Hepatocyte (in vitro differentiated cells): Measurements from ENCODE around the gene ZNF208. TPM values are rescaled to one million over a fixed set of nuclear protein-coding genes. Genes with fewer than 3 reads are reported as not detected.

Source experiments
- DNase-seq: peaks from one replicate; pipeline ENCODE4 v3.0.0-alpha.2; 2016; ENCODE audit warnings: low spot score
- H2AFZ ChIP-seq: fragments of 200-600 bp; sonication (generic); 2 replicates; pipeline ENCODE4 v1.6.0; 2016; ENCODE audit warnings: antibody characterized with exemption, mild to moderate bottlenecking
- H3K27ac ChIP-seq: fragments of 200-600 bp; sonication (generic); 2 replicates; pipeline ENCODE4 v1.5.1; 2016; ENCODE audit warnings: mild to moderate bottlenecking
- H3K27me3 ChIP-seq: fragments of 200-600 bp; sonication (generic); 2 replicates; pipeline ENCODE4 v1.6.1; 2016
- H3K36me3 ChIP-seq: fragments of 200-600 bp; sonication (generic); replicated peaks from 2 replicates; pipeline ENCODE4 v1.5.1; 2016; ENCODE audit warnings: low read depth; ENCODE audit not compliant: insufficient read depth
- H3K4me1 ChIP-seq: fragments of 200-600 bp; sonication (generic); 2 replicates; pipeline ENCODE4 v1.5.1; 2016; ENCODE audit warnings: mild to moderate bottlenecking, moderate library complexity; ENCODE audit not compliant: insufficient read depth
- H3K4me2 ChIP-seq: fragments of 200-600 bp; sonication (generic); 2 replicates; pipeline ENCODE4 v1.6.0; 2016
- H3K4me3 ChIP-seq: fragments of 200-600 bp; sonication (generic); 2 replicates; pipeline ENCODE4 v1.5.1; 2016; ENCODE audit warnings: mild to moderate bottlenecking
- H3K79me2 ChIP-seq: fragments of 200-600 bp; sonication (generic); 2 replicates; pipeline ENCODE4 v1.6.0; 2017; ENCODE audit warnings: mild to moderate bottlenecking
- H3K9me2 ChIP-seq: fragments of 200-600 bp; sonication (generic); replicated peaks from 2 replicates; pipeline ENCODE4 v1.6.0; 2017; ENCODE audit warnings: mild to moderate bottlenecking; ENCODE audit not compliant: insufficient read depth
- H3K9me3 ChIP-seq: fragments of 200-600 bp; sonication (generic); 2 replicates; pipeline ENCODE4 v1.5.1; 2016; ENCODE audit warnings: low read depth, mild to moderate bottlenecking
- H4K20me1 ChIP-seq: fragments of 200-600 bp; sonication (generic); 2 replicates; pipeline ENCODE4 v1.6.0; 2016; ENCODE audit warnings: mild to moderate bottlenecking; ENCODE audit not compliant: insufficient read depth, poor library complexity, severe bottlenecking
- EZH2 ChIP-seq: fragments of 200-600 bp; sonication (generic); IDR thresholded peaks from 2 replicates; pipeline ENCODE4 v1.6.1; 2016; ENCODE audit warnings: antibody characterized with exemption, mild to moderate bottlenecking, borderline replicate concordance
- EZH2phosphoT487 ChIP-seq: fragments of 200-600 bp; sonication (generic); IDR thresholded peaks from one replicate; pipeline ENCODE4 v1.6.1; 2018; ENCODE audit warnings: antibody characterized with exemption, mild to moderate bottlenecking, low read depth, moderate library complexity; ENCODE audit not compliant: unreplicated experiment, severe bottlenecking
- WGBS: methylation state at CpG from one replicate; pipeline ENCODE4 v1.1.6; 2016; ENCODE audit warnings: low lambda C conversion rate; ENCODE audit errors: missing lambda C conversion rate; 5-methylcytosine and 5-hydroxymethylcytosine counted together
- polyA plus RNA-seq: library from polyadenylated mRNA; unstranded; fragments of >200 nt; fragmentation: Nextera tagmentation; extraction: Ambion mirVana; gene quantifications from 2 replicates; pipeline ENCODE4 v1.2.1, GENCODE V29; 2016
- total RNA-seq: library from RNA; depleted of rRNA; stranded (reverse); fragments of >200 nt; gene quantifications from 2 replicates; pipeline ENCODE4 v1.2.3, GENCODE V29; 2014
- TF ChIP-seq, protein P1 (sequence below): fragments of 200-600 bp; sonication (generic); IDR thresholded peaks from 2 replicates; pipeline ENCODE4 v1.5.1; 2016; ENCODE audit warnings: antibody characterized with exemption, mild to moderate bottlenecking; ENCODE audit not compliant: poor library complexity

The ZNF208 gene
- total and polyA plus RNA-seq, 2 experiments from 2014 or later = not detected

DNA sequence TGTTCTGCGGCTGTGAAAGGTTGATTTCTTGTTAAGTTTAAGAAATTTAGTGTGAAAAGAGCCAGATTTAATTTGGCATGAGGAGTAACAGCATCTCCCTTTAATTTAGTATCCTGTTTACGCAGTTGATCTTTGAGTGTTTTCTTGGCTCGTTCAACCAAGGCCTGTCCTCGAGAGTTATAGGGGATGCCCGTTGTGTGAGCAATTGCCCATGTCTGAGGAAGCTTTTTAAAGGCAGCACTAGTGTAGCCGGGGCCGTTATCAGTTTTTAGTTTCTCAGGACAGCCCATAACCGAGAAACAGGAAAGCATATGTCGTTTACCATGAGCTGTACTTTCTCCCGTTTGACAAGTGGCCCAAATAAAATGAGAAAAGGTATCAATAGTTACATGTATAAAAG, 127.2 kb downstream of the ZNF208 start:
- Histone ChIP-seq H3K27ac (no peak overlapping the region), H3K27me3 (no peaks in the 10 kb centered on the region), H3K36me3 (no peaks in the 10 kb centered on the region), H4K20me1 (no peaks in the 10 kb centered on the region), H3K9me2 (no peaks in the 10 kb centered on the region), H2AFZ (no peak overlapping the region), H3K9me3 (no peaks in the 10 kb centered on the region), H3K4me3 (no peak overlapping the region), H3K4me2 (no peak overlapping the region), H3K79me2 (no peaks in the 10 kb centered on the region), H3K4me1 (no peaks in the 10 kb centered on the region)
- WGBS = 87% methylated on average over 10 of the region's 10 CpGs
- DNase-seq = no peak
- TF ChIP-seq EZH2phosphoT487 = no peak
- TF ChIP-seq, protein P1, sequence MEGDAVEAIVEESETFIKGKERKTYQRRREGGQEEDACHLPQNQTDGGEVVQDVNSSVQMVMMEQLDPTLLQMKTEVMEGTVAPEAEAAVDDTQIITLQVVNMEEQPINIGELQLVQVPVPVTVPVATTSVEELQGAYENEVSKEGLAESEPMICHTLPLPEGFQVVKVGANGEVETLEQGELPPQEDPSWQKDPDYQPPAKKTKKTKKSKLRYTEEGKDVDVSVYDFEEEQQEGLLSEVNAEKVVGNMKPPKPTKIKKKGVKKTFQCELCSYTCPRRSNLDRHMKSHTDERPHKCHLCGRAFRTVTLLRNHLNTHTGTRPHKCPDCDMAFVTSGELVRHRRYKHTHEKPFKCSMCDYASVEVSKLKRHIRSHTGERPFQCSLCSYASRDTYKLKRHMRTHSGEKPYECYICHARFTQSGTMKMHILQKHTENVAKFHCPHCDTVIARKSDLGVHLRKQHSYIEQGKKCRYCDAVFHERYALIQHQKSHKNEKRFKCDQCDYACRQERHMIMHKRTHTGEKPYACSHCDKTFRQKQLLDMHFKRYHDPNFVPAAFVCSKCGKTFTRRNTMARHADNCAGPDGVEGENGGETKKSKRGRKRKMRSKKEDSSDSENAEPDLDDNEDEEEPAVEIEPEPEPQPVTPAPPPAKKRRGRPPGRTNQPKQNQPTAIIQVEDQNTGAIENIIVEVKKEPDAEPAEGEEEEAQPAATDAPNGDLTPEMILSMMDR = no peak
- no peak for TF ChIP-seq EZH2

Other genes with a start within 250 kb of the ZNF208 start
- 9.7 and 12.0 TPM in 2 replicates for gene ZNF100, start 243.4 kb downstream of the ZNF208 start, total RNA-seq
- gene ZNF100, start 243.4 kb downstream of the ZNF208 start, polyA plus RNA-seq = 2.3 and 3.6 TPM in 2 replicates
- 13.7 and 18.1 TPM in 2 replicates for gene ZNF43, start 174.8 kb downstream of the ZNF208 start, total RNA-seq
- 7.9 and 9.8 TPM in 2 replicates for gene ZNF43, start 174.8 kb downstream of the ZNF208 start, polyA plus RNA-seq
- not detected in 2 replicates for gene ZNF257, start 41.5 kb upstream of the ZNF208 start, total RNA-seq
- not detected in 2 replicates for gene ZNF257, start 41.5 kb upstream of the ZNF208 start, polyA plus RNA-seq
- gene ZNF676, start 186.0 kb upstream of the ZNF208 start, total RNA-seq = not detected in 2 replicates
- gene ZNF676, start 186.0 kb upstream of the ZNF208 start, polyA plus RNA-seq = not detected in 2 replicates